ENCODE measurements around the gene SDK2. TPM values are rescaled to one million over a fixed set of nuclear protein-coding genes. Genes with fewer than 3 reads are reported as not detected.

SDK2 gene
- total and polyA plus RNA-seq, 2 of the 8 experiments (the other 6 are each of a cell fraction or from before 2014, with no cell fraction given): 3.9 to 4.1 TPM

GRCh38 chr17:73561111-73561510 lies 83.1 kb downstream of the SDK2 start:
- Histone ChIP-seq H3K56ac (replicated peaks; ENCODE audit: insufficient read length, low read depth, low read length) (no peak overlapping the region), H3K79me1 (ENCODE audit: low read depth, low read length) (no peaks in the 10 kb centered on the region), H3K18ac (ENCODE audit: extremely low read depth, low read length) (peak overlapping the region; percentile 48), H3K36me3 (ENCODE audit: control insufficient read depth in 2 of 4, insufficient read depth in 4 of 4, low read length in 3 of 4) (no peaks in the 10 kb centered on the region), H2BK5ac (ENCODE audit: low read depth, low read length) (peak overlapping the region; percentile 60; the same call in 1 of the 2 replicates), H3K79me2 (ENCODE audit: control insufficient read depth in 1 of 2, insufficient read depth in 2 of 2, low read length in 2 of 2) (no peaks in the 10 kb centered on the region), H2BK120ac (replicated peaks; ENCODE audit: low read depth, low read length) (peak overlapping the region; percentile 52), H2BK12ac (ENCODE audit: low read depth, low read length) (peak overlapping the region; percentile 22; the same call in 1 of the 2 replicates), H4K5ac (ENCODE audit: insufficient read length, low read depth, low read length) (no peak overlapping the region), H4K8ac (ENCODE audit: extremely low read depth, insufficient read depth, low read length) (no peak overlapping the region; the same call in 1 of the 2 replicates), H3K9me3 (ENCODE audit: insufficient read depth in 2 of 2, low read depth in 1 of 2, low read length in 1 of 2) (no peaks in the 10 kb centered on the region), H4K91ac (replicated peaks; ENCODE audit: insufficient read length, low read length) (peak overlapping the region; percentile 72), H3K23me2 (ENCODE audit: low read depth, low read length) (no peaks in the 10 kb centered on the region), H3K14ac (ENCODE audit: insufficient read length) (no peak overlapping the region), H2AFZ (ENCODE audit: low read length) (no peak overlapping the region), H2AK5ac (ENCODE audit: low read depth, low read length) (no peak overlapping the region), H3K4ac (replicated peaks; ENCODE audit: insufficient read length, low read depth, low read length) (peak overlapping the region; percentile 74), H3K27ac (ENCODE audit: low read depth, low read length) (no peak overlapping the region), H4K20me1 (replicated peaks in 1 of 2; ENCODE audit: control insufficient read depth in 1 of 2, insufficient read depth in 2 of 2, low read length in 2 of 2) (no peaks in the 10 kb centered on the region), H2BK15ac (ENCODE audit: low read length) (peak overlapping the region; percentile 88; the same call in 1 of the 2 replicates), H3K9ac (replicated peaks in 1 of 4; ENCODE audit: extremely low read depth in 1 of 4, low read depth in 3 of 4, low read length in 3 of 4) (no peak overlapping the region), H2BK20ac (ENCODE audit: low read length) (peak overlapping the region; percentile 90; the same call in 1 of the 2 replicates), H3K4me2 (ENCODE audit: insufficient read depth in 1 of 2, low read depth in 2 of 2, low read length in 2 of 2) (no peak overlapping the region), H3K23ac (ENCODE audit: insufficient read length) (no peak overlapping the region), H3K27me3 (replicated peaks in 1 of 4; ENCODE audit: control insufficient read depth in 3 of 4, extremely low read depth in 1 of 4, insufficient read depth in 3 of 4, low read length in 3 of 4) (no peaks in the 10 kb centered on the region), H3K4me1 (replicated peaks in 1 of 4; ENCODE audit: control insufficient read depth in 3 of 4, insufficient read depth in 4 of 4, low read length in 3 of 4) (peaks cover 2 to 28% (median 15%) of the 10 kb centered on the region in 4 experiments), H3K4me3 (ENCODE audit: extremely low read depth in 1 of 4, insufficient read depth in 2 of 4, low read depth in 3 of 4, low read length in 4 of 4) (no peak overlapping the region)
- TF ChIP-seq CBX5 (IDR thresholded peaks at IDR 0.05; ENCODE audit: low read depth, low read length) (no peak), SAP30 (IDR thresholded peaks at IDR 0.05; ENCODE audit: insufficient read depth, insufficient replicate concordance, low read length) (no peak), RAD21 (IDR thresholded peaks at IDR 0.05 in 1 of 2, conservative IDR thresholded peaks at IDR 0.05 in 1 of 2; ENCODE audit: low read depth in 2 of 2, low read length in 2 of 2) (no peak), CREB1 (IDR thresholded peaks at IDR 0.05) (no peak), PHF8 (conservative IDR thresholded peaks at IDR 0.05; ENCODE audit: low read depth, low read length) (no peak), BRCA1 (IDR thresholded peaks at IDR 0.05; ENCODE audit: low read depth, low read length) (no peak), NRF1 (IDR thresholded peaks at IDR 0.05; ENCODE audit: low read depth, low read length) (no peak), SIX5 (IDR thresholded peaks at IDR 0.05; ENCODE audit: low read depth, low read length) (no peak), FOSL1 (IDR thresholded peaks at IDR 0.05; ENCODE audit: insufficient read depth, low read depth, low read length) (no peak), MAFK (IDR thresholded peaks at IDR 0.05; ENCODE audit: low read depth, low read length) (no peak), JUND (IDR thresholded peaks at IDR 0.05; ENCODE audit: low read length) (no peak), SP4 (IDR thresholded peaks at IDR 0.05; ENCODE audit: low read length) (no peak), KDM1A (IDR thresholded peaks at IDR 0.05; ENCODE audit: borderline replicate concordance, low read length) (no peak), CHD1 (IDR thresholded peaks at IDR 0.05; ENCODE audit: low read depth, low read length) (no peak)
- FAIRE-seq (no peak), DNase-seq (ENCODE audit: low read depth in 1 of 2, low spot score in 2 of 2) (no peak)
- 83% methylated on average over 9 of the region's 9 CpGs; no CpG with 5 or more reads in 1 of the 2 experiments for WGBS, 2 experiments (ENCODE audit: extremely low coverage in 1 of 2, insufficient coverage in 1 of 2, insufficient read length in 1 of 2, insufficient replicate concordance in 2 of 2, low coverage in 1 of 2, low lambda C conversion rate in 2 of 2, missing lambda C conversion rate in 1 of 2)
- POLR2A ChIA-PET (ENCODE audit: partially characterized antibody): interaction anchor here (1.4 kb wide), 1 partner anchor 9 kb away, joined by 3 read pairs; no protein-coding TSS in a partner anchor
- CTCF ChIA-PET (ENCODE audit: partially characterized antibody): interaction anchor here (0.7 to 2.9 kb wide), 3 partner anchors 17 to 46 kb away, joined by 3 to 11 read pairs (median 4); no protein-coding TSS in a partner anchor
